ENCODE data around the gene RALGDS. TPM values are rescaled to one million over a fixed set of nuclear protein-coding genes. Genes with fewer than 3 reads are reported as not detected.
A peak's percentile ranks its signal among the peaks of the same experiment; 100 is the strongest.

The RALGDS gene
- total RNA-seq, 1 experiment from 2014 or later = 24.8 TPM

DNA sequence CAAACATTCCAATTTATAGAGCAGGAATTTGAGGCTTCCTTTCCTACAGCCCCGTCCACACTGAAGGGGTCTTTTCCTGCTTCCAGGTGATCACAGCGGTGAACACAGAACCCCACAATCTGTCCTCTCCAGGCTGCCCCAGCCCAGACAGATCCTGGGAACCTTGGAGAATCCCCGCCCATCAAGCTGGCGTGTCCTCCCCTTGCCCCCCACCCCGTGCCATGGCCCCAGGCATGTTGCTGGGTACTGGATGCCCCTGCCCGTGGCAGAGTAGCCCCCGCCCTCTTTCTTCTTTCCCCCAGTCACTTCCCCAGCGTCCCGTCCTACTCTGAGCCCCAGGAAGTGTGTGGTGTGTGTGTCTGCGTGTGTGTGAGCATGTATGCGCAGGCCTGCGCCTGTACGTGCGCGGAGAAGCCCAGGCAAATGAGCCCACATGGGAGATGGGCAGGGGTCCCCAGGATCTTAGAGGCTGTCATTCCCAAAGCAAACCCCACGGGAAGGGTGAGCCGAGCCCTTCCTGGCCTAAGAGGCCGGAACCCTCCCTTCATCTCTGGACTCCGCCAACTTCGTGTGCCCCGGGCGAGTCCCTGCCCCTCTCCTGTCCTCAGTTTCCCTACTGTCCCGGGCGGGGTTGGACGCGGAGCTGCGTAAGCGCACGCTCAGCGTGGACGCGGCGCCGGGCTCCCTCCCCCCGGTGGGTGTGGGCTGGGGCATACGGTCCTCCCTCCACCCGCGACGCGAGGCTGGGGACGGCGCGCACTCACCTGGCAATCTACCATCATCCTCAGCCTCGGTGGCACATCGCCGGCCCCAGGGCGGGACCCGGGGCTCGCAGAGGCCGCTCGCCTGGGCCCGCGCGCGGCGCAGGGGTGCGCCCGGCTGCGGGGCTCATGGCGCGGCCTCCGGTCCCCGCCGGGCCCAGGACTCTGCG is 27.4 kb upstream of the RALGDS start:
- CTCF ChIA-PET = interaction anchor here (0.5 to 2.1 kb wide), 7 partner anchors 13 to 447 kb away, joined by 3 to 8 read pairs (median 4); no protein-coding TSS in a partner anchor
- Histone ChIP-seq H3K9me3 (ENCODE audit: insufficient read depth, low read depth) (no peaks in the 10 kb centered on the region), H4K20me1 (ENCODE audit: insufficient read depth) (peaks cover 29% of the 10 kb centered on the region), H3K9me2 (ENCODE audit: insufficient read depth) (no peaks in the 10 kb centered on the region), H3K4me3 (peak overlapping the region; percentile 58), H3K27ac (peak overlapping the region; percentile 35; the same call in 1 of the 2 replicates), H3K4me1 (replicated peaks; ENCODE audit: insufficient read depth) (peaks cover 28% of the 10 kb centered on the region), H2AFZ (peak overlapping the region; percentile 75), H3F3A (ENCODE audit: insufficient read depth, low read depth) (peaks cover 26% of the 10 kb centered on the region; the same call in 1 of the 2 replicates), H3K27me3 (ENCODE audit: insufficient read depth, low read depth) (no peaks in the 10 kb centered on the region), H3K36me3 (ENCODE audit: low read depth) (no peaks in the 10 kb centered on the region), H3K79me2 (ENCODE audit: low read depth) (peaks cover 19% of the 10 kb centered on the region), H3K4me2 (peak overlapping the region; percentile 89)
- intact Hi-C loops (cut with micrococcal nuclease; ENCODE audit: unreplicated experiment) = loop anchor here (1.0 kb wide), 1 partner anchor 118 kb away; the partner anchor contains the start of gene GTF3C5
- POLR2A ChIA-PET (ENCODE audit: unreplicated experiment) = interaction anchor here (0.7 to 3.0 kb wide), 4 partner anchors 13 to 207 kb away, joined by 3 to 42 read pairs (median 17); partner anchors contain the start of gene SURF1
- no TSS peak for BruUV-seq (replicated peaks)
- peak in 1 of 2 experiments; percentile 55 for DNase-seq
- no peak for TF ChIP-seq EZH2 (IDR thresholded peaks at IDR 0.05; ENCODE audit: low read depth)
- TF ChIP-seq, protein P1, sequence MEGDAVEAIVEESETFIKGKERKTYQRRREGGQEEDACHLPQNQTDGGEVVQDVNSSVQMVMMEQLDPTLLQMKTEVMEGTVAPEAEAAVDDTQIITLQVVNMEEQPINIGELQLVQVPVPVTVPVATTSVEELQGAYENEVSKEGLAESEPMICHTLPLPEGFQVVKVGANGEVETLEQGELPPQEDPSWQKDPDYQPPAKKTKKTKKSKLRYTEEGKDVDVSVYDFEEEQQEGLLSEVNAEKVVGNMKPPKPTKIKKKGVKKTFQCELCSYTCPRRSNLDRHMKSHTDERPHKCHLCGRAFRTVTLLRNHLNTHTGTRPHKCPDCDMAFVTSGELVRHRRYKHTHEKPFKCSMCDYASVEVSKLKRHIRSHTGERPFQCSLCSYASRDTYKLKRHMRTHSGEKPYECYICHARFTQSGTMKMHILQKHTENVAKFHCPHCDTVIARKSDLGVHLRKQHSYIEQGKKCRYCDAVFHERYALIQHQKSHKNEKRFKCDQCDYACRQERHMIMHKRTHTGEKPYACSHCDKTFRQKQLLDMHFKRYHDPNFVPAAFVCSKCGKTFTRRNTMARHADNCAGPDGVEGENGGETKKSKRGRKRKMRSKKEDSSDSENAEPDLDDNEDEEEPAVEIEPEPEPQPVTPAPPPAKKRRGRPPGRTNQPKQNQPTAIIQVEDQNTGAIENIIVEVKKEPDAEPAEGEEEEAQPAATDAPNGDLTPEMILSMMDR (conservative IDR thresholded peaks at IDR 0.05) = no peak

DNA sequence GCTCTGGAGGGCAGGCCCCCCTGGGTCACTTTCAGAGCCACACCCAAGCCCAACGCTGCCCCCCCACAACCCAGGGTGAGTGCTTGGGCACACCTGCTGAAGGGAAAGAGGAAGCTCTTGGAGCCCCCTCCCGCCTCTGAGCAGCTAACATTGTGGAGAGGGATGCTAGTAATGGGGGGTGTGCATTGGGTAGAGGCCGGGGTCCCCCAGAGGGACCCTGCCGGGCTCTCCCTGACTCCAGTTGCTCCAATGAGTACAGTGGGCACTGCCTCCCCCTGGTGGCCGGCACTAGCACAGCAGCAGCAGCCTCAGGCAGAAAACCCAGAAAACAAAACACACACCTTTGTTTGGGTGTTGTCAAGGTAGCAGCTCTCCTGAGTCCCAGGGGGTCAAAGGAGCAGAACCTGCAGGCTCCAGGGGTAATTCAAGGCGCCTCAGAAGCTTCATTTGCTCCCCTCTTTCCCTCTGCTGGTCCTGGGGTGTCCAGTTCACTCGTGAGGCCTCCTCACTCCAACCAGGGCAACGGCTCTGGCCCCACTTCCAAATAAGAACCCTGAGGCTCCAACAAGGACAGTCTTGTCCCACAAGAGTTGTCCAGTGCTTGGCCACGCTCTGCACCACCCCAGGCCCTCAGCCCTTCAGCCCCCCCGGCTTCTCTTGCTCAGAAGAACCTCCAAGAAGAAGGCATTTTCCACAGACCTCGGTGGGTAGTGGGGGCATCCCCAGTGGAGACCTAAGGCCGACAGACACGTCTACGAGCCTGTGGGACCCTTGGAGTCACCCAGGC is 26.6 kb upstream of the RALGDS start:
- no peak overlapping the region for H2AFZ ChIP-seq
- H3K9me3 ChIP-seq (ENCODE audit: insufficient read depth, low read depth) = no peaks in the 10 kb centered on the region
- H3K27ac ChIP-seq = peak overlapping the region; percentile 5; the same call in 1 of the 2 replicates
- DNase-seq = peak; percentile 76 to 93
- TSS peak; percentile 39 for BruUV-seq (replicated peaks)
- H3K4me2 ChIP-seq = peak overlapping the region; percentile 89
- TF ChIP-seq, protein P1 (conservative IDR thresholded peaks at IDR 0.05) = peak; percentile 96
- TF ChIP-seq EZH2 (IDR thresholded peaks at IDR 0.05; ENCODE audit: low read depth) = no peak
- H3K4me3 ChIP-seq = peak overlapping the region; percentile 58
- H4K20me1 ChIP-seq (ENCODE audit: insufficient read depth) = peaks cover 33% of the 10 kb centered on the region
- no peaks in the 10 kb centered on the region for H3K36me3 ChIP-seq (ENCODE audit: low read depth)
- ChIA-PET POLR2A (ENCODE audit: unreplicated experiment) (interaction anchor here (1.5 to 3.0 kb wide), 2 partner anchors 12 to 117 kb away, joined by 3 to 42 read pairs; no protein-coding TSS in a partner anchor), CTCF (interaction anchor here (0.5 to 2.1 kb wide), 10 partner anchors 13 to 446 kb away, joined by 3 to 9 read pairs (median 4); no protein-coding TSS in a partner anchor)
- H3K79me2 ChIP-seq (ENCODE audit: low read depth) = peaks cover 24% of the 10 kb centered on the region
- intact Hi-C loops (cut with micrococcal nuclease; ENCODE audit: unreplicated experiment) = loop anchor here (1.0 kb wide), 1 partner anchor 122 kb away; no protein-coding TSS in a partner anchor
- H3K4me1 ChIP-seq (replicated peaks; ENCODE audit: insufficient read depth) = peaks cover 31% of the 10 kb centered on the region
- no peaks in the 10 kb centered on the region for H3K9me2 ChIP-seq (ENCODE audit: insufficient read depth)
- H3F3A ChIP-seq (ENCODE audit: insufficient read depth, low read depth) = peaks cover 26% of the 10 kb centered on the region; the same call in 1 of the 2 replicates
- H3K27me3 ChIP-seq (ENCODE audit: insufficient read depth, low read depth) = no peaks in the 10 kb centered on the region

Measured in PC-9 (cell line).